Stomach (tissue), 9 donors: Measurements from ENCODE around the gene MAPT. TPM values are rescaled to one million over a fixed set of nuclear protein-coding genes. Genes with fewer than 3 reads are reported as not detected.

Source experiments
- DNase-seq, 2 donors: peaks; one replicate each; pipeline versions ENCODE4 v3.0.0 to v3.0.0-alpha.2; 2013 to 2019
- H3K27ac ChIP-seq, 5 donors: fragments of 200-600 bp in 4 of 5; sonication (generic) in 4 of 5; one replicate each; pipeline ENCODE4 v1.5.1; 2013 to 2019; ENCODE audit warnings: mild to moderate bottlenecking in 1 of 5, moderate library complexity in 1 of 5
- H3K27me3 ChIP-seq, 3 donors: fragments of 200-600 bp; sonication (generic); one replicate each; pipeline ENCODE4 v1.5.1; 2017 to 2019; ENCODE audit warnings: mixed run types in 1 of 3
- H3K36me3 ChIP-seq, 4 donors: fragments of 200-600 bp; sonication (generic); 1 replicate in 3 of 4; 2 replicates in 1 of 4; pipeline ENCODE4 v1.5.1; 2016 to 2019
- H3K4me1 ChIP-seq, 4 donors: fragments of 200-600 bp; sonication (generic); one replicate each; pipeline ENCODE4 v1.5.1; 2016 to 2019
- H3K4me3 ChIP-seq, 4 donors: fragments of 200-600 bp; sonication (generic) in 3 of 4; one replicate each; pipeline ENCODE4 v1.5.1; 2016 to 2019; ENCODE audit warnings: mild to moderate bottlenecking in 1 of 4
- H3K9me3 ChIP-seq, 4 donors: fragments of 200-600 bp; sonication (generic); one replicate each; pipeline ENCODE4 v1.5.1; 2016 to 2019
- CTCF ChIP-seq, 7 experiments: fragments of 450-650 bp in 4 of 7; fragments of 200-600 bp in 3 of 7; sonication (generic) in 3 of 7; IDR thresholded peaks; one replicate each; pipeline ENCODE4 v1.5.1; 2016 to 2019; ENCODE audit warnings: antibody characterized with exemption in 7 of 7, control low read depth in 2 of 7, mild to moderate bottlenecking in 1 of 7
- EP300 ChIP-seq: sonication (generic); formaldehyde crosslinking; IDR thresholded peaks from one replicate; pipeline ENCODE4 v1.6.1; 2017; ENCODE audit warnings: antibody characterized with exemption
- POLR2A ChIP-seq, 4 donors: fragments of 450-650 bp; IDR thresholded peaks; one replicate each; pipeline ENCODE4 v1.6.1; 2016; ENCODE audit warnings: antibody characterized with exemption in 4 of 4, control low read depth in 2 of 4, mild to moderate bottlenecking in 1 of 4, moderate library complexity in 1 of 4
- POLR2AphosphoS5 ChIP-seq, 3 donors: sonication (generic); formaldehyde crosslinking; IDR thresholded peaks; one replicate each; pipeline ENCODE4 v1.6.1; 2016; ENCODE audit warnings: antibody characterized with exemption in 3 of 3
- WGBS, 5 donors: extraction: QIAGEN DNeasy Blood & Tissue Kit in 3 of 5; methylation state at CpG; one replicate each; pipeline versions ENCODE4 v1.1.5 to v1.1.7; 2013 to 2018; 5-methylcytosine and 5-hydroxymethylcytosine counted together
- intact Hi-C: fragments of 100-400 bp; cut with DNase I; formaldehyde crosslinking; loops from one replicate; pipeline ENCODE4 v1.15.1; 2023; ENCODE audit warnings: low total_unique reads
- polyA plus RNA-seq, 3 donors: library from polyadenylated mRNA; stranded (reverse); fragments of 200-250 nt; gene quantifications; one replicate each; pipeline ENCODE4 v1.2.3, GENCODE V29; 2013
- total RNA-seq, 5 donors: library from RNA; depleted of rRNA; stranded (reverse); fragments of >200 nt; gene quantifications; one replicate each; pipeline versions ENCODE4 v1.1.0 to v1.2.3, GENCODE V29; 2014 to 2016
- donor health status: healthy with polysubstance abuse.
- donor health status: Bipolar disorder and iron deficiency.
- donor health status: healthy.

The MAPT gene
- total and polyA plus RNA-seq, 8 donors = 0.44 to 4.1 (median 1.7) TPM; not detected in 1

- H3K36me3 ChIP-seq = no peaks in the 10 kb centered on the region
- intact Hi-C loops = no loop called here
- no peak overlapping the region for H3K27ac ChIP-seq
- peaks cover 0 to 60% (median 15%) of the 10 kb centered on the region in 3 donors for H3K27me3 ChIP-seq
- no peaks in the 10 kb centered on the region for H3K4me1 ChIP-seq
- H3K4me3 ChIP-seq = no peak overlapping the region
- no peak for DNase-seq
- TF ChIP-seq CTCF (IDR thresholded peaks at IDR 0.05) (no peak), EP300 (no peak), POLR2A (IDR thresholded peaks at IDR 0.05) (no peak)
- H3K9me3 ChIP-seq = no peaks in the 10 kb centered on the region
- WGBS, 5 donors = 40 to 50% (median 46%) methylated on average over 6 of the region's 6 CpGs
These were observed 30.3 kb upstream of the MAPT start for GRCh38 chr17:45863857-45864654.

- H3K27ac ChIP-seq = no peak overlapping the region
- DNase-seq = no peak
- H3K4me3 ChIP-seq = no peak overlapping the region
- no peaks in the 10 kb centered on the region for H3K4me1 ChIP-seq
- no peaks in the 10 kb centered on the region for H3K9me3 ChIP-seq
- peaks cover 0 to 44% (median 9%) of the 10 kb centered on the region in 3 donors for H3K27me3 ChIP-seq
- no peak for TF ChIP-seq CTCF (IDR thresholded peaks at IDR 0.05)
- no peak for TF ChIP-seq POLR2AphosphoS5 (IDR thresholded peaks at IDR 0.05)
- TF ChIP-seq EP300 = no peak
- no peak for TF ChIP-seq POLR2A (IDR thresholded peaks at IDR 0.05)
- intact Hi-C loops = no loop called here
- 64 to 75% (median 68%) methylated on average over 6 of the region's 6 CpGs for whole genome bisulfite sequencing, 5 donors
- H3K36me3 ChIP-seq = no peaks in the 10 kb centered on the region
These were observed 27.2 kb upstream of the MAPT start for GRCh38 chr17:45867171-45867570.

DNA sequence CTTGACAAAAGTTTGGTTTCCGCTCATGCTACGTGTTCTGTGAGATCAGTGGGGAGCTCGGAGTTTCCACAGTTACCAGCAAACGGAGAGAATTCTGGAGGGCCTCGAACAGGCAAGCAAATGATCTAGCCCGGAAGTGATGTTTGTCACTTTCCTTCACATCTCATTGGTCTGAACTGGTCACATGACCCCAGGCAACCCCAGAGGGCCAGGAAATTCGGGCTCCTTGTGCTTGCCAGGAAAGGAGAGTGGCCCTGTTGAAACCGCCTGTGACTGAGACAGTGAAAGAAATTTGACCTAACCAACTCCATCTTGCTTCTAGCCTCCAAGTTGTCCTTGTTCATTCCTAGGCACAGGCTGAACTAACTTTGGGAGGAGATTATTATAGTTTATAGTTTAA is 26.7 kb upstream of the MAPT start:
- Histone ChIP-seq H3K27me3 (peaks cover 0 to 42% (median 9%) of the 10 kb centered on the region in 3 donors), H3K9me3 (no peaks in the 10 kb centered on the region), H3K4me3 (no peak overlapping the region), H3K27ac (no peak overlapping the region), H3K36me3 (no peaks in the 10 kb centered on the region), H3K4me1 (no peaks in the 10 kb centered on the region)
- 60 to 72% (median 66%) methylated on average over 8 of the region's 8 CpGs for WGBS, 5 donors
- intact Hi-C loops = no loop called here
- TF ChIP-seq POLR2AphosphoS5 (IDR thresholded peaks at IDR 0.05) (no peak), EP300 (no peak), POLR2A (IDR thresholded peaks at IDR 0.05) (no peak), CTCF (IDR thresholded peaks at IDR 0.05) (no peak)
- no peak for DNase-seq

- peaks cover 0 to 39% (median 9%) of the 10 kb centered on the region in 3 donors for H3K27me3 ChIP-seq
- H3K9me3 ChIP-seq = no peaks in the 10 kb centered on the region
- H3K36me3 ChIP-seq = no peaks in the 10 kb centered on the region
- H3K27ac ChIP-seq = no peak overlapping the region
- H3K4me1 ChIP-seq = no peaks in the 10 kb centered on the region
- TF ChIP-seq POLR2A (IDR thresholded peaks at IDR 0.05) (no peak), CTCF (IDR thresholded peaks at IDR 0.05) (no peak), EP300 (no peak)
- 48 to 81% (median 69%) methylated on average over 5 of the region's 5 CpGs for WGBS, 5 donors
- intact Hi-C loops = no loop called here
- no peak for DNase-seq
- no peak overlapping the region for H3K4me3 ChIP-seq
These were observed 26.1 kb upstream of the MAPT start for GRCh38 chr17:45868276-45868675.
